ENCODE results near the gene MARCHF4. TPM values are rescaled to one million over a fixed set of nuclear protein-coding genes. Genes with fewer than 3 reads are reported as not detected.
"Not testable (repeated sequence)": the region's sequence is repeated elsewhere in the genome, so short reads cannot be mapped to it uniquely, and the experiment has no call there.

Gene MARCHF4
- total RNA-seq, 1 experiment from 2014 or later: 0.15 TPM

- DNase-seq (ENCODE audit: low spot score): no peak
Observed at GRCh38 chr2:216392018-216392562, 19.8 kb upstream of the MARCHF4 start.

- DNase-seq (ENCODE audit: low spot score): peak; percentile 57
Observed at GRCh38 chr2:216391401-216391800, 19.1 kb upstream of the MARCHF4 start.

GRCh38 chr2:216389570-216389969 is 17.3 kb upstream of the MARCHF4 start:
- no peak for DNase-seq (ENCODE audit: low spot score)

GRCh38 chr2:216388046-216388884 is 16.0 kb upstream of the MARCHF4 start:
- DNase-seq (ENCODE audit: low spot score): no peak

GRCh38 chr2:216387262-216387661 is 15.0 kb upstream of the MARCHF4 start:
- DNase-seq (ENCODE audit: low spot score): no peak

GRCh38 chr2:216385478-216385877 is 13.2 kb upstream of the MARCHF4 start:
- no peak for DNase-seq (ENCODE audit: low spot score)

- not testable (repeated sequence) for DNase-seq (ENCODE audit: low spot score)
Observed at GRCh38 chr2:216384409-216384808, 12.1 kb upstream of the MARCHF4 start.

GRCh38 chr2:216379977-216380376 is 7.7 kb upstream of the MARCHF4 start:
- DNase-seq (ENCODE audit: low spot score): no peak

- DNase-seq (ENCODE audit: low spot score): no peak
Observed at GRCh38 chr2:216375286-216375685, 3.0 kb upstream of the MARCHF4 start.

- DNase-seq (ENCODE audit: low spot score): no peak
Observed at GRCh38 chr2:216373896-216374295, 1.6 kb upstream of the MARCHF4 start.

- DNase-seq (ENCODE audit: low spot score): no peak
Observed at GRCh38 chr2:216372761-216373291, 543 bp upstream of the MARCHF4 start.

- no peak for DNase-seq (ENCODE audit: low spot score)
Observed at GRCh38 chr2:216370961-216371712, 1.1 kb downstream of the MARCHF4 start.

- DNase-seq (ENCODE audit: low spot score): no peak
Observed at GRCh38 chr2:216369821-216370220, 2.5 kb downstream of the MARCHF4 start.

- no peak for DNase-seq (ENCODE audit: low spot score)
Observed at GRCh38 chr2:216366777-216367471, 5.4 kb downstream of the MARCHF4 start.

- no peak for DNase-seq (ENCODE audit: low spot score)
Observed at GRCh38 chr2:216365518-216365917, 6.8 kb downstream of the MARCHF4 start.

GRCh38 chr2:216363221-216363620 is 9.1 kb downstream of the MARCHF4 start:
- DNase-seq (ENCODE audit: low spot score): no peak

- DNase-seq (ENCODE audit: low spot score): peak; percentile 79
Observed at GRCh38 chr2:216362730-216363129, 9.6 kb downstream of the MARCHF4 start.

- DNase-seq (ENCODE audit: low spot score): no peak
Observed at GRCh38 chr2:216355711-216356110, 16.6 kb downstream of the MARCHF4 start.

- DNase-seq (ENCODE audit: low spot score): no peak
Observed at GRCh38 chr2:216354306-216354705, 18.0 kb downstream of the MARCHF4 start.

GRCh38 chr2:216352653-216353270 is 19.5 kb downstream of the MARCHF4 start:
- no peak for DNase-seq (ENCODE audit: low spot score)

GRCh38 chr2:216351172-216351925 is 20.9 kb downstream of the MARCHF4 start:
- DNase-seq (ENCODE audit: low spot score): no peak
